ENCODE measurements around the gene RICTOR. TPM values are rescaled to one million over a fixed set of nuclear protein-coding genes. Genes with fewer than 3 reads are reported as not detected.

The RICTOR gene
- total and polyA plus RNA-seq, 2 donors from 2014 or later: 3.4 to 43.8 TPM

GRCh38 chr5:38938973-38939372 is 135.2 kb downstream of the RICTOR start:
- Histone ChIP-seq H3K36me3 (ENCODE audit: control insufficient read depth in 2 of 3, insufficient read depth in 3 of 3, low read length in 3 of 3) (peaks cover 5 to 17% (median 8%) of the 10 kb centered on the region in 3 donors), H3K4me1 (ENCODE audit: control insufficient read depth in 2 of 3, insufficient read depth in 2 of 3, low read depth in 1 of 3, low read length in 3 of 3) (no peaks in the 10 kb centered on the region), H3K27me3 (ENCODE audit: control insufficient read depth, insufficient read depth, low read length) (no peaks in the 10 kb centered on the region), H3K9ac (ENCODE audit: low read length in 3 of 3) (no peak overlapping the region), H3K4me3 (ENCODE audit: low read length in 3 of 3) (no peak overlapping the region), H3K9me3 (ENCODE audit: control insufficient read depth in 2 of 3, insufficient read depth in 1 of 3, low read length in 3 of 3) (no peaks in the 10 kb centered on the region), H3K27ac (ENCODE audit: low read depth in 2 of 2, low read length in 2 of 2) (no peak overlapping the region)
- FAIRE-seq (no peak), DNase-seq (no peak)
- TF ChIP-seq CTCF (IDR thresholded peaks at IDR 0.05; ENCODE audit: borderline replicate concordance, extremely low read depth, insufficient read depth): no peak
- intact Hi-C loops (cut with DNase I): no loop called here

- DNase-seq: no peak
- intact Hi-C loops (cut with DNase I): no loop called here
- no peak for TF ChIP-seq CTCF (IDR thresholded peaks at IDR 0.05; ENCODE audit: borderline replicate concordance, extremely low read depth, insufficient read depth)
Measured at GRCh38 chr5:38938424-38938823, 135.8 kb downstream of the RICTOR start.

GRCh38 chr5:38936269-38936668 is 137.9 kb downstream of the RICTOR start:
- Histone ChIP-seq H3K36me3 (ENCODE audit: control insufficient read depth in 2 of 3, insufficient read depth in 3 of 3, low read length in 3 of 3) (peaks cover 0 to 11% (median 5%) of the 10 kb centered on the region in 3 donors), H3K9ac (ENCODE audit: low read length in 3 of 3) (no peak overlapping the region), H3K9me3 (ENCODE audit: control insufficient read depth in 2 of 3, insufficient read depth in 1 of 3, low read length in 3 of 3) (no peaks in the 10 kb centered on the region), H3K27ac (ENCODE audit: low read depth in 2 of 2, low read length in 2 of 2) (no peak overlapping the region), H3K4me1 (ENCODE audit: control insufficient read depth in 2 of 3, insufficient read depth in 2 of 3, low read depth in 1 of 3, low read length in 3 of 3) (no peaks in the 10 kb centered on the region), H3K4me3 (ENCODE audit: low read length in 3 of 3) (no peak overlapping the region), H3K27me3 (ENCODE audit: control insufficient read depth, insufficient read depth, low read length) (no peaks in the 10 kb centered on the region)
- intact Hi-C loops (cut with DNase I): no loop called here
- no peak for FAIRE-seq
- DNase-seq: no peak
- no peak for TF ChIP-seq CTCF (IDR thresholded peaks at IDR 0.05; ENCODE audit: borderline replicate concordance, extremely low read depth, insufficient read depth)

More at GRCh38 chr5:38938424-38938823, 135.8 kb downstream of the RICTOR start:
- no peak overlapping the region for H3K9ac ChIP-seq (ENCODE audit: low read length in 3 of 3)
- H3K27ac ChIP-seq (ENCODE audit: low read depth in 2 of 2, low read length in 2 of 2): no peak overlapping the region
- H3K4me3 ChIP-seq (ENCODE audit: low read length in 3 of 3): no peak overlapping the region
- no peak for FAIRE-seq
- H3K9me3 ChIP-seq (ENCODE audit: control insufficient read depth in 2 of 3, insufficient read depth in 1 of 3, low read length in 3 of 3): no peaks in the 10 kb centered on the region
- peaks cover 5 to 19% (median 8%) of the 10 kb centered on the region in 3 donors for H3K36me3 ChIP-seq (ENCODE audit: control insufficient read depth in 2 of 3, insufficient read depth in 3 of 3, low read length in 3 of 3)
- H3K27me3 ChIP-seq (ENCODE audit: control insufficient read depth, insufficient read depth, low read length): no peaks in the 10 kb centered on the region
- H3K4me1 ChIP-seq (ENCODE audit: control insufficient read depth in 2 of 3, insufficient read depth in 2 of 3, low read depth in 1 of 3, low read length in 3 of 3): no peaks in the 10 kb centered on the region

GRCh38 chr5:38935437-38935836 is 138.8 kb downstream of the RICTOR start:
- Histone ChIP-seq H3K9ac (ENCODE audit: low read length in 3 of 3) (no peak overlapping the region), H3K36me3 (ENCODE audit: control insufficient read depth in 2 of 3, insufficient read depth in 3 of 3, low read length in 3 of 3) (peaks cover 0 to 11% (median 8%) of the 10 kb centered on the region in 3 donors)
- intact Hi-C loops (cut with DNase I): no loop called here

More at GRCh38 chr5:38935437-38935836, 138.8 kb downstream of the RICTOR start:
- DNase-seq: no peak
- TF ChIP-seq CTCF (IDR thresholded peaks at IDR 0.05; ENCODE audit: borderline replicate concordance, extremely low read depth, insufficient read depth): no peak
- Histone ChIP-seq H3K4me1 (ENCODE audit: control insufficient read depth in 2 of 3, insufficient read depth in 2 of 3, low read depth in 1 of 3, low read length in 3 of 3) (no peaks in the 10 kb centered on the region), H3K4me3 (ENCODE audit: low read length in 3 of 3) (no peak overlapping the region), H3K9me3 (ENCODE audit: control insufficient read depth in 2 of 3, insufficient read depth in 1 of 3, low read length in 3 of 3) (no peaks in the 10 kb centered on the region), H3K27me3 (ENCODE audit: control insufficient read depth, insufficient read depth, low read length) (no peaks in the 10 kb centered on the region), H3K27ac (ENCODE audit: low read depth in 2 of 2, low read length in 2 of 2) (no peak overlapping the region)
- FAIRE-seq: peak; percentile 70
